Stromal cell of bone marrow (primary cell): Measurements from ENCODE around the gene TRPV2.
"Not testable (repeated sequence)": the region's sequence is repeated elsewhere in the genome, so short reads cannot be mapped to it uniquely, and the experiment has no call there.

Experiments used
- DNase-seq: peaks from one replicate; pipeline ENCODE4 v3.0.0-alpha.2; 2012; ENCODE audit warnings: low read depth

The TRPV2 gene

GRCh38 chr17:16415031-16415924 lies at the start of gene TRPV2:
TRPV2 (plus strand) TSS chr17:16415571; CDS start chr17:16417669, 2,098 bp downstream.
- no peak for DNase-seq

- DNase-seq: no peak
Measured at GRCh38 chr17:16371742-16372141, 43.6 kb upstream of the TRPV2 start.

DNA sequence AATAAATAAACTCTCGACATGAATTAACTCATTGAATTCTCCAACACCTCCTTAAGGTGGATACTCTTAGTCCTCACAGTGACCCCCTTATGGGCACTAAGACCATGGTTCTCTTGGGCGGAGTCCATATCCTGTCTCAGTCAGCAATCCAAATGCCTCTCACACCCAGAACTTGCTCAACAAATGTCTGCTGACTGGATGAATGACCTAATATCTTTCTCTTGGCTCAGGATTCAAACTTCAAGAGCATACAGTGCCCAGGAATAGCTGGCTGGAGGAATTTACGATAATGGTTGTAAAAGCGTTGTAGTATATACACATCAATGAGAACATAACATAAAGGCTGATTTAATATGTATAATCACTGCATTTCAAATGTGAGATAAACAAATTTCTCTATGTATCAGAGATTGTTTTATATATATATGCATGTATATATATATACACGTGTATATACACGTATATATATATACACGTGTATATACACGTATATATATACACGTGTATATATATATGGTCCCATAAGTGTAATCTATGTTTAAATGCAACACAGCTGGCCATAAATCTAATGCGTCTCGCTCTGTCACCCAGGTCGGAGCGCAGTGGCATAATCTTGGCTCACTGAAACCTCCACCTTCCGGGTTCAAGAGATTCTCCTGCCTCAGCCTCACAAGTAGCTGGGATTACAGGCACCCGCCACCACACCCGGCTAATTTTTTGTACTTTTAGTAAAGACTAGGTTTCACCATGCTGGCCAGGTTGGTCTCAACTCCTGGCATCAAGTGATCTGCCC lies 41.0 kb upstream of the TRPV2 start:
- peak; percentile 92 for DNase-seq

GRCh38 chr17:16377941-16378341 lies 37.4 kb upstream of the TRPV2 start:
- DNase-seq: peak; percentile 95

- DNase-seq: no peak
Measured at GRCh38 chr17:16378636-16379282, 36.6 kb upstream of the TRPV2 start.

DNA sequence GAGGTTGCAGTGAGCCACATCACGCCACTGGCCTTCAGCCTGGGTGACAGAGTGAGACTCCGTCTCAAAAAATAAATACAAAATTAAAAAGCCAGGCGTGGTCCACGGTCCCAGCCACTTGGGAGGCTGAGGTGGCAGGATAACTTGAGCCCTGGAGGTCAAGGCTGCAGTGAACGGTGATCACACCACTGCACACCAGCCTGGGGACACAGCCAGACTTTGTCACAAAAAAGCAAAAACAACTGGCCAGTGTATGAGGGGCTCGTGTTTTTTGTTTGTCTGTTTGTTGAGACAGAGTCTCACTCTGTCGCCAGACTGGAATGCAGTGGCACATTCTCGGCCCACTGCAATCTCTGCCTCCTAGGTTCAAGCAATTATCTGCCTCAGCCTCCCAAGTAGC lies 35.7 kb upstream of the TRPV2 start:
- DNase-seq: no peak

DNA sequence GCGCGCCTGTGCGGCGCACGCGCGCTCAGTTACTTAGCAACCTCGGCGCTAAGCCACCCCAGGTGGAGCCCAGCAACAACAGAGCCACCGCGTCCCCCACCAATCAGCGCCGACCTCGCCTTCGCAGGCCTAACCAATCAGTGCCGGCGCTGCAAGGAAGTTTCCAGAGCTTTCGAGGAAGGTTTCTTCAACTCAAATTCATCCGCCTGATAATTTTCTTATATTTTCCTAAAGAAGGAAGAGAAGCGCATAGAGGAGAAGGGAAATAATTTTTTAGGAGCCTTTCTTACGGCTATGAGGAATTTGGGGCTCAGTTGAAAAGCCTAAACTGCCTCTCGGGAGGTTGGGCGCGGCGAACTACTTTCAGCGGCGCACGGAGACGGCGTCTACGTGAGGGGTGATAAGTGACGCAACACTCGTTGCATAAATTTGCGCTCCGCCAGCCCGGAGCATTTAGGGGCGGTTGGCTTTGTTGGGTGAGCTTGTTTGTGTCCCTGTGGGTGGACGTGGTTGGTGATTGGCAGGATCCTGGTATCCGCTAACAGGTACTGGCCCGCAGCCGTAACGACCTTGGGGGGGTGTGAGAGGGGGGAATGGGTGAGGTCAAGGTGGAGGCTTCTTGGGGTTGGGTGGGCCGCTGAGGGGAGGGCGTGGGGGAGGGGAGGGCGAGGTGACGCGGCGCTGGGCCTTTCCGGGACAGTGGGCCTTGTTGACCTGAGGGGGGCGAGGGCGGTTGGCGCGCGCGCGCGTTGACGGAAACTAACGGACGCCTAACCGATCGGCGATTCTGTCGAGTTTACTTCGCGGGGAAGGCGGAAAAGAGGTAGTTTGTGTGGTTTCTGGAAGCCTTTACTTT lies 34.5 kb upstream of the TRPV2 start, which contains the start of gene UBB:
Gene UBB, plus strand, starts transcription at position 452 of the 856 bp plus-strand sequence. CDS start 817 bp downstream, outside the sequence.
- DNase-seq: peak; percentile 95

GRCh38 chr17:16381496-16381820 lies 33.9 kb upstream of the TRPV2 start:
- DNase-seq: no peak

DNA sequence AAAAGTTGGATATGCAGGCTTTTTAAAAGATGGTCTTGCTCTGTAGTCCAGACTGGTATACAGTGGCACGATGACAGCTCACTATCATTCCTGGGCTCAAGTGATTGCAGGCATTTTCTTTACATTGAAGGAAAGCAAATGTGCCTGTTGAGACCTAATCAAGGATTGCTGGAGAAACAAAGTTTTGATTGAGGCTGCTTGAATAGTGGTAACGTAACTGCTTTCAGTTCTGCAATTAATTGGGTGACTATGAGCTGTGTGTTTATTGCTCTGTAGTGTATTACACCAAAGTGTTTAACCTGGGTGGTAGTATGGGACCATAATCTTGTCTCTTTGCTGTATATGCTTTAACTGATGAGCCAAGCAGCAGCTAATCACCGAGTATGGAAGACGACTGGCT lies 32.2 kb upstream of the TRPV2 start:
- DNase-seq: no peak

DNA sequence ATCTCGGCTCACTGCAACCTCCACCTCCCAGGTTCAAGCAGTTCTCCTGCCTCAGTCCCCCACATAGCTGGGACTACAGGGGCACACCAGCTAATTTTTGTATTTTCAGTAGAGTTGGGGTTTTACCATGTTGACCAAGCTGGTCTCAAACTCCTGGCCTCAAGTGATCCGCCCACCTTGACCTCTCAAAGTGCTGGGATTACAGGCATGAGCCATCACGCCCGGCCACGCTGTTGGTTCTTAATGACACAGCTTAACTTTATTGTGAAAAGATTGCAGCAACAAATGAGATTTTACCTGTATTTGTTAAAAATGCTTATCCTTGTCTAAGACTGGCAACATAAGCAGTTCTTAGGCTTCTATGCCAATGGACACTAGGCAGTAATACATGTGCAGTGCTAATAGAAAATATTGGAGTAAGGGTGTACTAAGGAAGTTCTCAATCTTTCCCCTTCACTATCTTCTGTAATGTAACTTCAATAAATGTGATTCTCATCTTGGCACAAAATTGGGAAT lies 31.5 kb upstream of the TRPV2 start:
- no peak for DNase-seq

DNA sequence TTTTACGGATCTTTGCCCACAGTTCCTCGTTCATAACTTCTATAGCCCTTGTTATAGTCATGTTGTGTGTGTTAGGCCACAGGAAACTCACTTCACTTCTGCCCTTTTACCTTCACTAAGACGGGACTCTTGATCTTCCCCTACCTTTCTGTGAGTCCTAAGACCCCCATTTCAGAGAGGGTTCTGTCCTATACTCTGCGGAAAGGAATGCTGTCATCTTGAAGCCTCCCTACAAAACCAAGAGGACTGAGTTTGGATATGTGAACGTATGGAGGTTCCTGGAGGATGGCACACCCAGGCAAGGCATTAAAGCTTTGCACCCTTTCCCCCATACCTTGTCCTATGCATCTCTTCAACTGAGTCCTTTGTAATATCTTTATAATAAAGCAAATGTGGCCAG lies 30.8 kb upstream of the TRPV2 start:
- DNase-seq: no peak

GRCh38 chr17:16386126-16386507 lies 29.3 kb upstream of the TRPV2 start:
- DNase-seq: not testable (repeated sequence)

- DNase-seq: no peak
Measured at GRCh38 chr17:16391451-16391850, 23.9 kb upstream of the TRPV2 start.

DNA sequence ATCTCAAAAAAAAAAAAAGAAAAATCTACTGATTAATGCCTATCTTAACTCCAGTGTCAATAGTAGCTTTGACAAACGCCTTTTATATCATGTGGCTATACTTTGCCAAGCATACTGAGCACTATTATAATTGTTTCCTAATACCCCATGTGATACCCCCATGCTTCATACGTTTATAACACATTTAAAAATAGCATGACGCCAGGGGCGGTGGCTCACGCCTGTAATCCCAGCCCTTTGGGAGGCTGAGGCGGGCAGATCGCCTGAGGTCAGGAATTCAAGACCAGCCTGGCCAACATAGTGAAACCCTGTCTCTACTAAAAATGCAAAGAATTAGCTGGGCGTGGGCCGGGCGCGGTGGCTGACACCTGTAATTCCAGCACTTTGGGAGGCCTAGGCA lies 22.9 kb upstream of the TRPV2 start:
- not testable (repeated sequence) for DNase-seq

DNA sequence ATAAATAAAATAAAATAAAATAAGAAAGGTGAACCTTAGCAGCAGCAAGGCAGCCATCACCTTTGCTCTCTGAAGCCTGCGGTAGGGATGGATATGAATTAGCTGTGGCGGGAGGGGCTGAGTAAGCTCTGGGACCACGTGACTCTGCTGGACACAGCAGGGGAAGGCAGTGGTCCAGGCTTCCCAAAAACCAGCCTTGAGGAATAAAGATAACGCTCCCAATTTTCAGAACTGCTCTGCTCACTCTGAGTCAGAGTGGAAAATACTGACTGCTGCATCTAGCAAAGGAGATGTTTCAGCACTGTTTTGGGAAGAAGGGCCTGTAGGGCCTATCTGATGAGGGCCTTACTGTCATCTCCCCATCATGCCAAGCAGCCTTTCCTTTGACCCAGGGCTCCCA lies 19.5 kb upstream of the TRPV2 start:
- not testable (repeated sequence) for DNase-seq

DNA sequence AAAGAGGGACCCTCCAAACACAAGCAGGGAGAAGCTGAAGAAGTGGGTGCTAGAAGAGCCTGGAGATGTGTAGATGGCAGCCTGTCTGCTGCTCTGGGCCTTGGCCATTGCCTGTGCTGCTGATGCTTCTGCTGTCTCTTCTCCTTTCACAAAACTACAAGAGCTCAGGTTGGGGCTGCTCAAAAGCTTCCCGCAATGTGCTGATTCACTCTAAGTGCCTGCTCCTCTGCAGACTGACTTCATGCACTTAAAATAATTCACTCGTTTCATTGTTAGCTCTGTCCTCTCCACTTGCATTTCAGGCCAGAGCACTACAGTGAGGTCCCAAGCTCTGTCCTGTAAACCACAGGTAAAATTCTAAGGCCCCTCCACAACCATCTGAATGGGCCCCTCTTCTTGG lies 18.7 kb upstream of the TRPV2 start:
- not testable (repeated sequence) for DNase-seq

GRCh38 chr17:16398270-16399267 lies 16.8 kb upstream of the TRPV2 start:
- no peak for DNase-seq

- not testable (repeated sequence) for DNase-seq
Measured at GRCh38 chr17:16403847-16404246, 11.5 kb upstream of the TRPV2 start.

GRCh38 chr17:16406742-16407674 lies 8.4 kb upstream of the TRPV2 start:
- no peak for DNase-seq
